ENCODE results near the gene MSRB1. TPM values are rescaled to one million over a fixed set of nuclear protein-coding genes. Genes with fewer than 3 reads are reported as not detected.

The MSRB1 gene
- total and polyA plus RNA-seq, 2 of the 13 experiments (the other 11 are each of a cell fraction or from before 2014, with no cell fraction given) = 32.1 to 75.4 TPM

GRCh38 chr16:1942810-1943726, at the start of gene MSRB1 (continued):
- TF ChIP-seq HIC2 (CRISPR knock-in tag; IDR thresholded peaks at IDR 0.05; ENCODE audit: low read depth) (0 out of 2 replicates have a peak, but pooled peaks have one; percentile 25), ZNF83 (CRISPR knock-in tag; IDR thresholded peaks at IDR 0.05; ENCODE audit: borderline replicate concordance) (no peak), ZNF597 (CRISPR knock-in tag; IDR thresholded peaks at IDR 0.05) (no peak), E2F2 (CRISPR knock-in tag; IDR thresholded peaks at IDR 0.05; ENCODE audit: borderline replicate concordance) (no peak; the same call in 1 of the 2 replicates), PCBP1 (IDR thresholded peaks at IDR 0.05; ENCODE audit: borderline replicate concordance, low read depth, low read length) (no peak), ZBTB37 (CRISPR knock-in tag; IDR thresholded peaks at IDR 0.05) (no peak), ARNT (IDR thresholded peaks at IDR 0.05) (no peak), JUN (CRISPR knock-in tag; IDR thresholded peaks at IDR 0.05) (no peak; the same call in 1 of the 2 replicates), REST (IDR thresholded peaks at IDR 0.05; ENCODE audit: borderline replicate concordance in 1 of 2, low read depth in 1 of 2, low read length in 2 of 2) (peak in 1 of 2 experiments; percentile 62; a peak in 1 of 4 replicates), NR2F1 (CRISPR knock-in tag; IDR thresholded peaks at IDR 0.05) (no peak), PBX3 (CRISPR knock-in tag; IDR thresholded peaks at IDR 0.05; ENCODE audit: borderline replicate concordance) (no peak)

Data from HepG2 (cell line).